OCI-LY7 (cell line): ENCODE measurements around the gene PARG. TPM values are rescaled to one million over a fixed set of nuclear protein-coding genes. Genes with fewer than 3 reads are reported as not detected.

Experiments used
- BruUV-seq: library from RNA; stranded (reverse); fragments of 400-500 nt; replicated peaks from 2 replicates; lab custom pipeline; 2021; lab: Mats Ljungman, UMichigan
- CTCF ChIA-PET: fragments of 300-600 bp; sonication (Branson Sonifier 250); formaldehyde crosslinking; loops from one replicate; lab custom pipeline; 2022; ENCODE audit warnings: antibody characterized with exemption; ENCODE audit not compliant: unreplicated experiment; lab: Charles Lee
- POLR2A ChIA-PET: fragments of 300-600 bp; sonication (Branson Sonifier 250); formaldehyde crosslinking; loops from one replicate; lab custom pipeline; 2022; ENCODE audit warnings: antibody characterized with exemption; lab: Charles Lee
- DNase-seq: peaks from one replicate; pipeline ENCODE4 v3.0.0-alpha.2; 2015; ENCODE audit warnings: low spot score
- H2AFZ ChIP-seq: fragments of 200-600 bp; sonication (generic), shearing (Covaris generic); 2 replicates; pipeline ENCODE4 v1.6.1; 2014; ENCODE audit warnings: mild to moderate bottlenecking, antibody characterized with exemption, low read length, moderate library complexity
- H3K27ac ChIP-seq: fragments of 200-600 bp; sonication (generic); 2 replicates; pipeline ENCODE4 v1.5.1; 2014; ENCODE audit warnings: mixed run types, low read depth, mild to moderate bottlenecking, moderate library complexity, low read length, inconsistent platforms; ENCODE audit not compliant: poor library complexity, severe bottlenecking
- H3K36me3 ChIP-seq: fragments of 200-600 bp; sonication (generic); 2 replicates; pipeline ENCODE4 v1.6.1; 2014; ENCODE audit warnings: mild to moderate bottlenecking, antibody characterized with exemption, low read length, moderate library complexity, mixed read lengths; ENCODE audit not compliant: insufficient read depth
- H3K4me1 ChIP-seq: fragments of 200-600 bp; sonication (generic); 2 replicates; pipeline ENCODE4 v1.5.1; 2014; ENCODE audit warnings: mild to moderate bottlenecking, low read length; ENCODE audit not compliant: insufficient read depth, poor library complexity, severe bottlenecking
- H3K4me2 ChIP-seq: fragments of 200-600 bp; sonication (generic); 2 replicates; pipeline ENCODE4 v1.6.1; 2014; ENCODE audit warnings: mild to moderate bottlenecking, low read length
- H3K4me3 ChIP-seq: fragments of 200-600 bp; sonication (generic); 2 replicates; pipeline ENCODE4 v1.5.1; 2014; ENCODE audit warnings: mild to moderate bottlenecking, low read depth, low read length; ENCODE audit not compliant: poor library complexity, severe bottlenecking
- H3K79me2 ChIP-seq: fragments of 200-600 bp; sonication (generic); 2 replicates; pipeline ENCODE4 v1.6.1; 2016; ENCODE audit warnings: low read depth, mild to moderate bottlenecking, low read length, moderate library complexity, mixed read lengths; ENCODE audit not compliant: insufficient read depth
- H3K9me2 ChIP-seq: fragments of 200-600 bp; sonication (generic); 2 replicates; pipeline ENCODE4 v1.6.1; 2016; ENCODE audit warnings: mild to moderate bottlenecking, low read length, mixed read lengths; ENCODE audit not compliant: insufficient read depth
- H3K9me3 ChIP-seq: fragments of 200-600 bp; sonication (generic); 2 replicates; pipeline ENCODE4 v1.6.1; 2014; ENCODE audit warnings: mild to moderate bottlenecking, mixed run types, low read length, mixed read lengths
- H4K20me1 ChIP-seq: fragments of 200-600 bp; sonication (generic); 2 replicates; pipeline ENCODE4 v1.6.1; 2014; ENCODE audit warnings: mild to moderate bottlenecking, antibody characterized with exemption, low read length, moderate library complexity, mixed read lengths; ENCODE audit not compliant: insufficient read depth
- EZH2phosphoT487 ChIP-seq: fragments of 200-600 bp; sonication (generic); IDR thresholded peaks from 2 replicates; pipeline ENCODE4 v1.6.1; 2018; ENCODE audit warnings: low read depth, borderline replicate concordance, mild to moderate bottlenecking, mixed run types, antibody characterized with exemption, low read length, moderate library complexity, mixed read lengths
- intact Hi-C: fragments of 100-400 bp; cut with micrococcal nuclease; formaldehyde crosslinking; loops from one replicate; pipeline ENCODE4 v1.10.0; 2022; ENCODE audit not compliant: unreplicated experiment
- small RNA-seq: library from RNA; depleted of rRNA; stranded (forward); fragments of <200 nt; gene quantifications from one replicate; pipeline ENCODE3, GENCODE V24; 2014
- total RNA-seq, 2 experiments: library from RNA; depleted of rRNA in 1 of 2; stranded (reverse); fragments of >200 nt in 1 of 2; shearing (Covaris generic) in 1 of 2; gene quantifications; 2 replicates each; pipeline ENCODE4 v1.2.3, GENCODE V29; 2014 to 2022
- TF ChIP-seq, protein P1 (sequence below): fragments of 200-600 bp; sonication (generic); conservative IDR thresholded peaks from 2 replicates; pipeline ENCODE4 v1.5.1; 2014; ENCODE audit warnings: mild to moderate bottlenecking, antibody characterized with exemption, low read length, moderate library complexity, mixed read lengths

Gene PARG
- total RNA-seq, 2 experiments from 2014 or later, result 40.5 to 46.9 TPM

DNA sequence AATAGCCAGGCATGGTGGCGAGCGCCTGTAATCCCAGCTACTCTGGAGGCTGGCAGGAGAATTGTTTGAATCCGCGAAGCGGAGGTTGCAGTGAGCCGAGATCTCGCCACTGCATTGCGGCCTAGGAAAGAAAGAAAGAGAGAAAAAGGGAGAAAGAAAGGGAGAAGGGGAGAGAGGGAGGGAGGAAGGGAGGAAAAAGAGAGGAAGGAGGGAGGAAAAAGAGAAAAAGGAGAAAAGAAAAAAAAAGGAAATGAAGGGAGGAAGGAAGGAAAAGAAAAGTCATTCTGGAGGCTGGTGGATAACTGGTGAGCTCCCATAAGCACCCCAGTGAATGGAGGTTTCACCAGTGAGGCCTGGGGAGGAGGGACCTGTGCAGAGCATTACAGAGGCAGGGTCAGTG lies 172.1 kb downstream of the PARG start:
- POLR2A ChIA-PET, result interaction anchor here (0.7 kb wide), 1 partner anchor 15 kb away, joined by 10 read pairs; no protein-coding TSS in a partner anchor
- H3K36me3 ChIP-seq, result no peaks in the 10 kb centered on the region
- H3K4me1 ChIP-seq, result peaks cover 23% of the 10 kb centered on the region
- H3K27ac ChIP-seq, result no peak overlapping the region
- no peaks in the 10 kb centered on the region for H3K9me2 ChIP-seq
- intact Hi-C loops, result no loop called here
- no peak overlapping the region for H2AFZ ChIP-seq
- H4K20me1 ChIP-seq, result no peaks in the 10 kb centered on the region
- BruUV-seq, result no TSS peak
- CTCF ChIA-PET, result no interaction called here
- H3K4me3 ChIP-seq, result no peak overlapping the region
- H3K9me3 ChIP-seq, result no peaks in the 10 kb centered on the region
- H3K4me2 ChIP-seq, result no peak overlapping the region
- no peak for TF ChIP-seq EZH2phosphoT487
- TF ChIP-seq, protein P1, sequence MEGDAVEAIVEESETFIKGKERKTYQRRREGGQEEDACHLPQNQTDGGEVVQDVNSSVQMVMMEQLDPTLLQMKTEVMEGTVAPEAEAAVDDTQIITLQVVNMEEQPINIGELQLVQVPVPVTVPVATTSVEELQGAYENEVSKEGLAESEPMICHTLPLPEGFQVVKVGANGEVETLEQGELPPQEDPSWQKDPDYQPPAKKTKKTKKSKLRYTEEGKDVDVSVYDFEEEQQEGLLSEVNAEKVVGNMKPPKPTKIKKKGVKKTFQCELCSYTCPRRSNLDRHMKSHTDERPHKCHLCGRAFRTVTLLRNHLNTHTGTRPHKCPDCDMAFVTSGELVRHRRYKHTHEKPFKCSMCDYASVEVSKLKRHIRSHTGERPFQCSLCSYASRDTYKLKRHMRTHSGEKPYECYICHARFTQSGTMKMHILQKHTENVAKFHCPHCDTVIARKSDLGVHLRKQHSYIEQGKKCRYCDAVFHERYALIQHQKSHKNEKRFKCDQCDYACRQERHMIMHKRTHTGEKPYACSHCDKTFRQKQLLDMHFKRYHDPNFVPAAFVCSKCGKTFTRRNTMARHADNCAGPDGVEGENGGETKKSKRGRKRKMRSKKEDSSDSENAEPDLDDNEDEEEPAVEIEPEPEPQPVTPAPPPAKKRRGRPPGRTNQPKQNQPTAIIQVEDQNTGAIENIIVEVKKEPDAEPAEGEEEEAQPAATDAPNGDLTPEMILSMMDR, result no peak
- no peaks in the 10 kb centered on the region for H3K79me2 ChIP-seq
- no peak for DNase-seq

DNA sequence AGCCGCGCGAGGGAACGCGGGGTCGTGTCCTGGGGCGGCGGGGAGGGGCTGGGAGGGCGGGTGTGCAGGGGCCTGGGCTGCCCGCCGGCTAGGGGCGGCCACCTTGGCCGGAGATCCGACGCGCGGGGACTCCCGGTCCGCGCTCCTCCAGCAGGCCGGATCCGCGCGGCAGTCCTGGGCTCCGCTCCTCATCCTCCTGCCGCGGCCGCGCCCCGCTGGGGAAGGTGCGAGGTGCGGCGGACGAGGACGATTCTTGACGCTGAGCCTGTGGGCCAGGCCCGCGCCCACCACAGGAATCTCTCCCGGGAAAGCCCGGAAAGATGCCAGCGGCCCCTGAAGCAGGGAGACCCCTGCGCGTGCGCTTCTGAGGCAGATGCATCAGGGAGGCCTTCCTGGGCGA lies 173.1 kb downstream of the PARG start:
- intact Hi-C loops, result no loop called here
- Histone ChIP-seq H3K36me3 (no peaks in the 10 kb centered on the region), H2AFZ (no peak overlapping the region), H3K9me3 (no peaks in the 10 kb centered on the region), H4K20me1 (no peaks in the 10 kb centered on the region), H3K79me2 (no peaks in the 10 kb centered on the region), H3K4me3 (no peak overlapping the region), H3K9me2 (no peaks in the 10 kb centered on the region), H3K27ac (no peak overlapping the region), H3K4me2 (no peak overlapping the region), H3K4me1 (peaks cover 23% of the 10 kb centered on the region)
- DNase-seq, result no peak
- no peak for TF ChIP-seq EZH2phosphoT487
- TF ChIP-seq, protein P1, result no peak
- ChIA-PET CTCF (no interaction called here), POLR2A (no interaction called here)
- BruUV-seq, result no TSS peak

GRCh38 chr10:49768329-49768728 lies 173.5 kb downstream of the PARG start:
- Histone ChIP-seq H3K27ac (no peak overlapping the region), H3K4me1 (peaks cover 23% of the 10 kb centered on the region), H3K36me3 (no peaks in the 10 kb centered on the region), H3K9me3 (no peaks in the 10 kb centered on the region), H2AFZ (no peak overlapping the region), H3K4me3 (no peak overlapping the region), H3K79me2 (no peaks in the 10 kb centered on the region), H3K4me2 (no peak overlapping the region), H3K9me2 (no peaks in the 10 kb centered on the region), H4K20me1 (no peaks in the 10 kb centered on the region)
- ChIA-PET CTCF (no interaction called here), POLR2A (no interaction called here)
- TF ChIP-seq, protein P1, result no peak
- TF ChIP-seq EZH2phosphoT487, result no peak
- intact Hi-C loops, result no loop called here
- DNase-seq, result no peak
- BruUV-seq, result no TSS peak

Small RNA genes lying within 50 kb of the gene (small RNA-seq; reads per million reads assigned to genes)
- not detected for gene RNA5SP317
- not detected for gene SNORA74C-2

Other genes with a start within 250 kb of the PARG start
- gene OGDHL, start 179.7 kb downstream of the PARG start, total RNA-seq (2014; rRNA removed; shearing (Covaris generic)), result not detected in 2 replicates
- 0.23 and 0.24 TPM in 2 replicates for gene OGDHL, start 179.7 kb downstream of the PARG start, total RNA-seq (2022)
- gene TIMM23B, start within 50 bp of the PARG start, total RNA-seq (2014; rRNA removed; shearing (Covaris generic)), result 24.8 and 25.4 TPM in 2 replicates
- gene TIMM23B, start within 50 bp of the PARG start, total RNA-seq (2022), result 29.1 and 31.4 TPM in 2 replicates
- 13.0 and 15.9 TPM in 2 replicates for gene AGAP6, start 46.4 kb upstream of the PARG start, total RNA-seq (2014; rRNA removed; shearing (Covaris generic))
- 16.1 and 17.1 TPM in 2 replicates for gene AGAP6, start 46.4 kb upstream of the PARG start, total RNA-seq (2022)
- 17.5 and 17.6 TPM in 2 replicates for gene WASHC2A, start 125.9 kb upstream of the PARG start, total RNA-seq (2014; rRNA removed; shearing (Covaris generic))
- gene WASHC2A, start 125.9 kb upstream of the PARG start, total RNA-seq (2022), result 34.2 and 36.7 TPM in 2 replicates